ENCODE measurements around the gene BAMBI.

The BAMBI gene

DNA sequence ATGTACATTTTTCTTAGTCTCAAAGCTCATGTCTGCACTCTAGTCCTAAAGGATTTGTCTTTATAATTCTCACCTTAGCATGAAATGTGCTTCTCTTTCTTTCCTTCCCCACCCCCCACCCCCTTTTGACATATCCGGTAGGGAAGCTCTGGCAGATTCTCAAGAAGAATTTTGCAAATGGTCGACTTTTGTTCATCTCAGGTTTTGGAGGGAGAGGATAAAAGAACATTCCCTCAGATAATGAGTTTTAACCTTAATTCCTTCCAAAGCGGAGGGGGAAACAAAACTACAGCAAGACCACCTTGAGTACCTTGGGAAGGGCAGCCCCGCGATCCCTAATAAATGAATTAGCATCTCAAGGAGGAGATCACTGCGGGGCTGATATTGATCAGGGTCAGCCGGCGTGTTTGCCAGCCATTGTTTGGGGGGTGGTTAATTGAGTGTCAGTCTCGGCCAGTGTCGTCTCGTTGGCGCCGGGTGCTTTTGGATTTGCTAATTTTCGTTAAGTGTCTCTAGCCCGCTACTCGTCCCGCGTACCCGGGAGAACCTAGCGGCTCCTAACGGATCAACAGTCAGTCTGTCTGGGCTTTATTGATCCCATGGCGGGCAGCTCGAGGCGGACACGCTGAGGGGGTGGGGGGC is 874 bp upstream of the BAMBI start:
- no peak for DNase-seq

DNA sequence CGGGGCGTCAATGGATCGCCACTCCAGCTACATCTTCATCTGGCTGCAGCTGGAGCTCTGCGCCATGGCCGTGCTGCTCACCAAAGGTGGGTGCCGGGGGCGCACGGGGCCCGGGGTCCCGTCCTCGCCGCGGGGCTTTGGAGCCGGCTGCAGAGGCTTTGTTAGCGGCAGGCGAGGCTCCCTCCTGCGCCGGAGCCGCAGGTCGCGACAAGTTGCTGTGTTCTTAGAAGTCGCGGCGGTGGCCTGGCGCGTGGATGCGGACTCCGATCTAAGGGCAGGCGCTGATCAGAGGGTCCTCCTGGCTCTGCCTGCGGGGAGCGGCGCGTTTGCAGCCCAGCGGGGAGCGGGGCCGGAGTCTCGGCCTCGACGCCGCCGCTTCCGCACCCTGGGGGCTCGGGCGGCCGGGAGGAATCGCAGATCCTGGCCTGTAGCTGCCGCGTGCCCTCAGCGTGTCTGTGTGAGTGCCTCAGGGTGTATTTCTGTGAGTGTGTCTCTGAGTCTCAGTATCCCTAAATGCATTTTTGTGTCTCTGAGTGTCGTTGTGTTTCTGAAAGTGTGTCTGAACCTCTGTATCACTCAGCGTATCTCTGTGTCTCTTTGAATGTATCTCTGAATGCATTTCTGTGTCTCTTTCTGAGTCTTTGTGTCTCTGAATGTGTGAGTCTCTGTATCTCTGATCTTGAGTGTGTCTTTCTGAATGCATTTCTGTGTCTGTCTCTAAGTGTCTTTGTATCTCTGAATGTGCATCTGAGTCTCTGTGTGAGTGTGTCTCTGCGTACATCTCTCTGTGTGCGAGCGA is 766 bp downstream of the BAMBI start:
- DNase-seq, result no peak

DNA sequence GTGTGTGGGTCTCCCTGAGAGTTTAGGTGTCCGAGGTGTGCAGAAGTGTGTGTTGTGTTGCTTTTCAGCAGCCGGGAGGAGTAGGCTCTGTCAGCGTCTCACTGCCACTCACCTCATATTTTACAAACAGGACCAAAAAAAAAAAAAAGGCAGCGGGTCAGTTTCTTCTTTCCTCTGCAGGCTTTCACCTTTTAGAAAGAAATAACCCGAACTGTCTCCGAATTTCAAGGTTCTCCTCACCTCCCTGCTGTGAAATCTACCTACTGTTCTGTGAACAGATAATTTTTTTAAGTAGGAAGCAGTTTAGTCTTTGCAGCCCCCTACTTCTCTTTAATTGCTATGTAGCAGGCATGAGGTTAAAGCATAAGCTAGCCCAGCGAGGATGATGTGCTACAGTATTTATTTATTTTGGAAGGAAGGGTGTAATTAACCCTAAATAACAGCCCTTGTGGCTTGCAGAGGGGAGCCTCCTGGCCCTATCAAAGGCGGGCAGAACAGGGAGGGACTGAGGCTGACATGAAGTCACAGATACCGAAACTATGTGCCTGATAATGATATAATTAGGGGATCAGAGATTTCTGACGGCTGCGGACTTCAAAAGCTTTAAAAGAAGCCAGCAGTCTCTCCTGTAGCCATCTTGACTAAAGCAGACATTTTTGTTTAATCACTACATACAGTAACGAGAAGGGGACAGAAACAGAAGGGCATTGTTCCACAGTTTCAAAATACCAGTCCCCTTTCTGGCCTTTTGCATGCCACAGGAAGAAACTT is 1.6 kb downstream of the BAMBI start:
- DNase-seq, result no peak

DNA sequence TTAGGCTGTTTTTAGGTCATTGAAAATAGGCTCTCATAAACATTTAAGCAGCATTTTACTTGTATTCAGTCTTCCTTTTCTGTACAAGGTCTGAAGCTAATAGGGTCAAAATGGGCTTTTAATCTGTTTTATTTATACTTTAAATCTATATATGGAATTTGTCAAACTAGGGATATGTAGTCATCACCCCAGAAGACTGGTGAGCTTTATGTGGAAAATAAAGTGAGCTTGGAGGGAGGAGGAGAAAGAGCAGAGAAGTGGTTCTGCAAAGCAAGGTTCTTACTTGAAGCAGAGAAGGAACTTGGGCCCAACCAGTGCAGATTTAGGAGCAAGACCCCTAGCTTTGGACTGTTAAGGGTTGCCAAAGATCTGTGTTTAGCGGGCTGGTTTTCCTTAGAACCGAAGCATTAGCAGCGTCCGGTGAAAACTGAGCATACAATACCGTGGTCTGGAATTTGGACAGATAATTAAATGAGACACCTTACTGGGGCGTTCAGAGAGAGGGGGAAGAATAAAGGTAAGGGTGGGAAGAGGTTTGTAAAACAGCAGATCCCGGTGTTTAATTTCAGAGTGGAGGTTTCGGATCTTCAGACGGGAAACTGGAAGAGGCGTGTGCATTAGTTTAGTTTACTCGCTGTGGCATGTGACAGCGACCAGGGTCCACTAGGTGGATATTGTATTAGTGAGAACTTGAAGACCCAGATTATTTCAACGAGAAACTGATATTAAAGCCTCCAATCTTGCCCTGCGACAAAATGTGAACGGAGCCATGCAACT is 2.4 kb downstream of the BAMBI start:
- DNase-seq, result no peak

DNA sequence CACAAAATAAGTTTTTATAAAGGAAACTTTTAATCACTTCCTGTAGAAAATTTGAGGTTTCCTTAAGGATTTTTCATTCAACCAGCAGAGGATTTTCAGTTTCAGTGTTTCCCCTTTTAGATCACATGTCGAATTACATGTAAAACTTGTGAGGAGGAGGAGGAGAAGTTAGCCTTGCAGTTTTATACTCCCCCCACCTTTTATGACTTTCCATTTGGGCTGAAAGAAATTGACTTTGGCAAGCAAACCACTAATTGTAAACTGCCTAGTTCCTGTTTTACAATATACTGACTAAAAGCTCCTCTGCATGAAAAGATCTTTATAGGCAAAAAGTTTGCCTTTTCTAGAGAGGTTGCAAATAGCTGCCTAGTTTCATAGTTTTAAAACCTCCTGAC is 3.0 kb downstream of the BAMBI start:
- DNase-seq, result no peak

DNA sequence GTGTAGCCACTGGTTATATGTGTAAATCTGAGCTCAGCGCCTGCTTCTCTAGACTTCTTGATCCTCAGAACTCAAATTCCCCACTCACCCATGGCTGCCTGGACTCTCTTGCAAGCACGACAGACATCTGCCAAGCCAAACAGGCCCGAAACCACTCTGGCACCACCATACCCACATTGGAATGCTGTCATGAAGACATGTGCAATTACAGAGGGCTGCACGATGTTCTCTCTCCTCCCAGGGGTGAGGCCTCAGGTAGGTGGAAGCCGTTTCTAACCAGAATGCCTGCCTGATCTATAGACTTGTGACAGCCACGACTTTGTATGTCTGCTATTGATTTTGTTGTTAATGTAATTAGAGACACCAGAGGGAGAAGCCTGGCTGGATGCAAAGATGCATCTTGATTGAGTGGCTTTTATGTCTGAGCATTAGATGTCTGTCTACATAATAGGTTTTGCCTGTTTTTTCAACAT is 4.0 kb downstream of the BAMBI start:
- DNase-seq, result no peak

DNA sequence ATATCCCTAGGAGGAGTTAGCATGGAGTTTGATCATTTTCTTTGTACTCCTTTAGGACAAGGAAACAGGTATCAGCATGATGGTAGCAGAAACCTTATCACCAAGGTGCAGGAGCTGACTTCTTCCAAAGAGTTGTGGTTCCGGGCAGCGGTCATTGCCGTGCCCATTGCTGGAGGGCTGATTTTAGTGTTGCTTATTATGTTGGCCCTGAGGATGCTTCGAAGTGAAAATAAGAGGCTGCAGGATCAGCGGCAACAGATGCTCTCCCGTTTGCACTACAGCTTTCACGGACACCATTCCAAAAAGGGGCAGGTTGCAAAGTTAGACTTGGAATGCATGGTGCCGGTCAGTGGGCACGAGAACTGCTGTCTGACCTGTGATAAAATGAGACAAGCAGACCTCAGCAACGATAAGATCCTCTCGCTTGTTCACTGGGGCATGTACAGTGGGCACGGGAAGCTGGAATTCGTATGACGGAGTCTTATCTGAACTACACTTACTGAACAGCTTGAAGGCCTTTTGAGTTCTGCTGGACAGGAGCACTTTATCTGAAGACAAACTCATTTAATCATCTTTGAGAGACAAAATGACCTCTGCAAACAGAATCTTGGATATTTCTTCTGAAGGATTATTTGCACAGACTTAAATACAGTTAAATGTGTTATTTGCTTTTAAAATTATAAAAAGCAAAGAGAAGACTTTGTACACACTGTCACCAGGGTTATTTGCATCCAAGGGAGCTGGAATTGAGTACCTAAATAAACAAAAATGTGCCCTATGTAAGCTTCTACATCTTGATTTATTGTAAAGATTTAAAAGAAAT is 4.8 kb downstream of the BAMBI start:
- DNase-seq, result no peak

DNA sequence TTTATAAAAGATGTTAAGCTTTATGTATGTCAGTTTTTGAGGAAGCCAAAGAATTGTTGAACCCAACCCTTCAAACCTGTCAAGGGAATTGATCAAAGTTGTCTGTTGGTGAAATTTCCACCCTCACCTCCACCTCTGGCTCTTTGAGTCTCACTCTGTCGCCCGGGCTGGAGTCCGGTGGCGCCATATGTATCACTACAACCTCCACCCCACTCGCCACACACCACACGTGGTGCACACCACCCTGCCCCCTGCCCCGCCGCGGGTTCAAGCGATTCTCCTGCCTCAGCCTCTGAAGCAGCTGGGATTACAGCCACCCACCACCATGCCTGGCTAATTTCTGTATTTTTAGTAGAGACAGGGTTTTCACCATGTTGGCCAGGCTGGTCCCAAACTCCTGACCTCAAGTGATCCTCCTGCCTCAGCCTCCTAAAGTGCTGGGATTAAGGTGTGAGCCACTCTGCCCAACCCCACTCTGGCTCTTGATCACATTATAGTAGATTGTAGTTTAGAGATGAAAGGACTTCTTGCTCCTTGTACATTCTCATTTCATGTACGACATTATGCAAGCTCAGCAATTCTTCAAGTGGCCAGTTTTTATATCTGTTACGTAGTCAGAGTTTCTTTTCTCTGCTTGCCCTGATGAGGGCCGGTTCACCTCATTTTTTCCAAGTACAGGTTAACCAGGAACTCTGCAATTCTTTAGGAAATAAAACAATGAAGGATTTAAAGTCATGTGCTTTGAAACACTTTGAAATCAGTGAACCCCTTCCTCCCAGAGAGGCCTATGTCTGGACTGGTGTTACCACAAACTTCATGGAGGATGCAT is 7.0 kb downstream of the BAMBI start:
- no peak for DNase-seq

- DNase-seq, result no peak
Measured at GRCh38 chr10:28684986-28685580, 7.8 kb downstream of the BAMBI start.

GRCh38 chr10:28685717-28686116 is 8.4 kb downstream of the BAMBI start:
- DNase-seq, result no peak

DNA sequence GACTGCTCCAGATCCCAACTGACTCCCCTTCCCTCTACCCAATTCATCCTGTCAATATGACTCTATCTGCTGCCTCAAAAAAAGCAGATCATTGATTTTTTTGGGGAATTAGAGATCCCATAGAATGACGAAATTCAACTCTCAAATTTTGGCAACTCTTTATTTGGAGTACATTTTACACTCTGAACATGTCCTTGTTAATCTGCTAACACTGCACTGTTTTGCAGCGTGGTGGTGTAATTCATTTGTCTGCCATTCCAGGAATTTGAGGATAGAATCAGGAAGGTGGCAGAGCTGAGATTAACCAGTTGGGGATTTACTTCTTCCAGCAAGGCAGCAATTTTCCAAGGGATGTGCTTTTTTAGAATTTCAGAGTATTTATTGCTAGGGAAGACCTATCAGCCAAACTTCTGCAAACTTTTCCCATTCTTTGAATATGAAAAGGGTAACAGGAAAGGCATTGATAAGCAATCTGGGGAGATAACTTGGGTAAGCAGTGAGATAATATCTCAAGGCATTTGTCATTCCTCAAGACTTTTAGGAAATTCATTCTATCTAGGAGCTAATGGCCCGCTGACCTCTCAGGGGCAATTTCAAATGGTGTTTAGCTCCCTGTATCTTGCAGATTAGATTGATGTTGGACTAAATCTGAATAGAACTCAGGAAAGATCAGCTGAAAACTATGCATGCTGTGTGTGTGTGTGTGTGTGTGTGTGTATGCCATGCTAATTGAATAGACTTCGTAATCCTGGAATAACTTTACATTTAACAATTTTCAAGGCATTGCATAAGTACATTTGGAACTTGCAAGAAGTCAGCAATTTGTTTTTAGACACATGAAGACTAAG is 9.7 kb downstream of the BAMBI start:
- no peak for DNase-seq

DNA sequence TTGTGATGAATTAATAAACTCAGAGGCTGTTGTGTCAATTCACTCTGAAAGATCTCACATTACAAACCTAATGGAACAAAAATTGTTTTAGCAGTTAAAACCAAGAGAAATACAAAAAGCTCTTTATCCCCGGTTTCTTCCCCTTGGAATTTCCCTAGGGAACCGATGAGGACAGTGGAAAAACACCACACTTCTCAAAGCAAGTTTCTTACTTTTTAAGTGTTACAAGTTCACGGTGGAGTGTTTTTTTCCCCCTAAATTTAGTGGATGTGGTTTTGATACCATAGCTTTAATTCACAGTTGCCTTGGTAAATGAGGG is 10.3 kb downstream of the BAMBI start:
- DNase-seq, result no peak

DNA sequence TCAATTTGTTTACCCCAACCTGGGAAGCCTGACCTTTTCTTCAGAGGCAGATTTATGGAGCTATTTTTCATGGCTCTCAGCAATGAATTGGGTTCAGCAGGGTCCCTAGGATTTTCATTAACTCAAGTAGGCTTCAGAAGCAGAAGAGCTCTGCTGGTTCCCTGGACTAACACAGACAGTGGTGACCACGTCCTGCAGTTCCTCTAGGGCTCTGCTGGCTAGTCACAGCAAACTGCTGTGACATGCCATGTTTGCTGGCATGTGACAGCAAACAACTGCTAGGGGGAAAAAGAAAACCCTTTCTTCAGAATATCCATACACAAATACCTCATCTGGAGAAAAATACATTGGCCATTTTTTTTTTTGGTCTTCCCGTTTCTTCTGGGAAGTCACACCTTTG is 13.2 kb downstream of the BAMBI start:
- DNase-seq, result no peak

DNA sequence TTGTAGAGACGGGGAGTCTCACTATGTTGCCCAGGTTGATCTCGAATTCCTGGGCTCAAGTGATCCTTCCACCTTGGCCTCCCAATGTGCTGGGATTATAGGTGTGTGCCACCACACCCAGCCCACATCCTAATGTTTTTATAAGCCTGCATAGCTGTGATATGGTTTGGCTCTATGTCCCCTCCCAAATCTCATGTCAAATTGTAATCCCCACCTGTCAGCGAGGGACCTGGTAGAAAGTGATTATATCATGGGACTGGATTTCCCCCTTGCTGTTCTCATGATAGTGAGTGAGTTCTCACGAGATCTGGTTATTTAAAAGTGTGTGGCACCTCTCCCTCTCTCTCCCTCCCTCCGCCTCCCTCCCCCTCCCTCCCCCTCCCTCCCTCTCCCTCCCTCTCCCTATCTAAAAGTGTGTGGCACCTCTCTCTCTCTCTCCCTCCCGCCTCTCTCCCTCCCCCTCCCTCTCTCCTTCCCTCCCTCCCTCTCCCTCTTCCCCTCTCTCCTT is 13.9 kb downstream of the BAMBI start:
- DNase-seq, result no peak

- DNase-seq, result no peak
Measured at GRCh38 chr10:28692050-28692449, 14.7 kb downstream of the BAMBI start.

GRCh38 chr10:28694530-28694929 is 17.2 kb downstream of the BAMBI start:
- no peak for DNase-seq

DNA sequence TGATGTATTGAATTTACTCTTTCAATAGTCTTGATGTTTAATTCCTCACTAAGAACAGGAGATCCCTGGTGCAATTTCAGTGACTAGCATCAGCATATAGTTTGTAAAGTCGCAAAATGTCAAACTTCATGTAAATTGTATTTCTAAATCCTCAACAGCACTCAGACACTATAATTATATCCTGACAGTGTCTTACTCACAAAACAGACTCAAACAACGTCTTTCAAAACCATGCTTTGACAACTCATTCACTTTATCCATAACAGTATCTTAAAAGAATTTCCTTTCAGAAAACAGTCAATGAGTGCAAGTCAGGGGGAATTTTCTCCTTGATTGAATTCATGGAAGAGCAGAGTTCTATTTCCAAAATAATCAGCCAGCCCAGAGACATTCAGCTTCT is 20.8 kb downstream of the BAMBI start:
- DNase-seq, result no peak

DNA sequence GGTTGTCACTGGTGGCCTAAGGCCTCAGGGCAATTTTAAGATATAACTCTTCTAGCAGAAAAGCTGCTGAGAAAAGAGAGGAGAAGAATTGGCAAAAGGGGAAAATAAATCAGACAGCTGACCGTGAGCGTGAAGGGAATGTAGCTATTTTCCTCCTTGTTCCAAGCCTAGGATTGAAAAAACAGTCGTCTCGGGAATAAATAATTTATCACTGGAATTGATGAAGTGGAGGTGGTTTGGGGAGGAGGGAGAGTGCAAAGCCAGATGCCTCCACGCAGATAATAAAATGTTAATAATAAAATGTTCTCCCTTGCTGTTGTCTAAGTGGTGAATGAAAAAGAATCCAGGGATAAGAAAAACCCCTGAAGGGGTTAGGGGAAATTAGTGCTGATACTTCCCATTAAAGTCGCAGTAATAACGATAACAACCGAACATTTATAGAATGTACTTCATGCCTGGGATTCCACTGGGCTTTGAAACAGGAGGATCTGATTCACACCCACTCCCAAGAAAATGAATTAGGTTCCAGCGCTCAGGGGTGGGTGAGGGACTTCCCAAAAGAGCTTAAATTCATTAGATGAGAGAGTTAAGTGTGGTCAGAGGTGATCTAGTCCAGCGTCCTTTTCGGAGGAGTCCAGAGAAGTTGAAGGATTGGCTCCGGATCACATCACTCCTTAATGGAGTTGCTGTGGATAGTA is 27.3 kb downstream of the BAMBI start:
- DNase-seq, result no peak

DNA sequence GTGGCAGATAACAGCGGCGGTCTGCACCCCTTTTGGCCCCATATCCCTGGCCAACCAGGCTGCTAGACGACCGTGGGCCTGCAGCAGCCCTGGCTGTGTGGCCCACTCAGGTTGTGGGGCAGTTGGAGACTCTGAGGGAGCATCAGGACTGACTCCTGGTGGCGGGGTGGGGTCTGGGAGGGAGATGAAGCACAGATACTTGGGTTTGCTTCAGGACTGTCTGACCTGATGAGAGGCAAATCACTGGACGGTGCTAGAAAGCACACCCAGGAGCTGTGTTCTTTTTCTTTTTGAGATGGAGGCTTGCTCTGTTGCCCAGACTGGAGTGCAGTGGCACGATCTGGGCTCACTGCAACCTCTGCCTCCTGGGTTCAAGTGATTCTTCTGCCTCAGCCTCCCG is 28.2 kb downstream of the BAMBI start:
- DNase-seq, result no peak
